Measurements from ENCODE around the gene OLFML1. TPM values are rescaled to one million over a fixed set of nuclear protein-coding genes. Genes with fewer than 3 reads are reported as not detected.

Gene OLFML1
- total RNA-seq, 1 experiment from 2014 or later = not detected

GRCh38 chr11:7506243-7506642 lies 20.9 kb downstream of the OLFML1 start:
- no peak for ATAC-seq
- Histone ChIP-seq H3K36me3 (ENCODE audit: low read depth, low read length) (no peaks in the 10 kb centered on the region), H3K9me2 (replicated peaks; ENCODE audit: low read length) (no peaks in the 10 kb centered on the region), H3K27me3 (ENCODE audit: low read length) (peaks cover 23% of the 10 kb centered on the region; the same call in 1 of the 2 replicates), H3K4me3 (ENCODE audit: low read length) (no peak overlapping the region), H2AFZ (ENCODE audit: low read length) (no peak overlapping the region), H3K9me3 (ENCODE audit: low read length) (no peaks in the 10 kb centered on the region), H3K27ac (ENCODE audit: low read length) (no peak overlapping the region), H4K20me1 (ENCODE audit: low read length) (no peaks in the 10 kb centered on the region), H3K4me1 (ENCODE audit: insufficient read depth, low read length) (no peaks in the 10 kb centered on the region), H3K79me2 (ENCODE audit: low read length) (no peaks in the 10 kb centered on the region), H3F3A (ENCODE audit: low read length, unreplicated experiment) (no peaks in the 10 kb centered on the region), H3K4me2 (ENCODE audit: low read length) (no peak overlapping the region), H3K9ac (ENCODE audit: low read length) (no peak overlapping the region)
- DNase-seq = no peak
- intact Hi-C loops (cut with micrococcal nuclease) = no loop called here
- CTCF ChIA-PET = no interaction called here
- no peak for TF ChIP-seq CTCF (conservative IDR thresholded peaks at IDR 0.05; ENCODE audit: low read depth, low read length)
- no peak for TF ChIP-seq EZH2phosphoT487 (IDR thresholded peaks at IDR 0.05; ENCODE audit: borderline replicate concordance, low read length)
- TF ChIP-seq EZH2 (IDR thresholded peaks at IDR 0.05; ENCODE audit: low read length, unreplicated experiment) = no peak
- BruUV-seq (replicated peaks) = no TSS peak
- POLR2A ChIA-PET (ENCODE audit: unreplicated experiment) = interaction anchor here (0.6 kb wide), 1 partner anchor 70 kb away, joined by 3 read pairs; no protein-coding TSS in a partner anchor

- Histone ChIP-seq H3K79me2 (ENCODE audit: low read length) (no peaks in the 10 kb centered on the region), H2AFZ (ENCODE audit: low read length) (no peak overlapping the region), H3K27me3 (ENCODE audit: low read length) (peaks cover 23% of the 10 kb centered on the region; the same call in 1 of the 2 replicates), H3K9me2 (replicated peaks; ENCODE audit: low read length) (no peaks in the 10 kb centered on the region), H4K20me1 (ENCODE audit: low read length) (no peaks in the 10 kb centered on the region), H3F3A (ENCODE audit: low read length, unreplicated experiment) (no peaks in the 10 kb centered on the region), H3K27ac (ENCODE audit: low read length) (no peak overlapping the region), H3K4me3 (ENCODE audit: low read length) (no peak overlapping the region), H3K4me2 (ENCODE audit: low read length) (no peak overlapping the region), H3K36me3 (ENCODE audit: low read depth, low read length) (no peaks in the 10 kb centered on the region), H3K4me1 (ENCODE audit: insufficient read depth, low read length) (peaks cover 4% of the 10 kb centered on the region; the same call in 1 of the 2 replicates), H3K9me3 (ENCODE audit: low read length) (no peaks in the 10 kb centered on the region), H3K9ac (ENCODE audit: low read length) (no peak overlapping the region)
- TF ChIP-seq EZH2phosphoT487 (IDR thresholded peaks at IDR 0.05; ENCODE audit: borderline replicate concordance, low read length) (no peak), CTCF (conservative IDR thresholded peaks at IDR 0.05; ENCODE audit: low read depth, low read length) (no peak), EZH2 (IDR thresholded peaks at IDR 0.05; ENCODE audit: low read length, unreplicated experiment) (no peak)
- intact Hi-C loops (cut with micrococcal nuclease) = no loop called here
- DNase-seq = no peak
- ChIA-PET POLR2A (ENCODE audit: unreplicated experiment) (no interaction called here), CTCF (no interaction called here)
- ATAC-seq = no peak
- no TSS peak for BruUV-seq (replicated peaks)
Observed at GRCh38 chr11:7508087-7508486, 22.8 kb downstream of the OLFML1 start.

GRCh38 chr11:7509966-7510365 lies 24.7 kb downstream of the OLFML1 start:
- Histone ChIP-seq H3K27me3 (ENCODE audit: low read length) (peaks cover 28% of the 10 kb centered on the region), H3K4me1 (ENCODE audit: insufficient read depth, low read length) (peaks cover 6% of the 10 kb centered on the region; the same call in 1 of the 2 replicates), H4K20me1 (ENCODE audit: low read length) (no peaks in the 10 kb centered on the region), H3F3A (ENCODE audit: low read length, unreplicated experiment) (no peaks in the 10 kb centered on the region), H3K27ac (ENCODE audit: low read length) (no peak overlapping the region), H3K36me3 (ENCODE audit: low read depth, low read length) (no peaks in the 10 kb centered on the region), H3K4me3 (ENCODE audit: low read length) (no peak overlapping the region), H3K9me2 (replicated peaks; ENCODE audit: low read length) (no peaks in the 10 kb centered on the region), H2AFZ (ENCODE audit: low read length) (no peak overlapping the region), H3K9ac (ENCODE audit: low read length) (no peak overlapping the region), H3K79me2 (ENCODE audit: low read length) (no peaks in the 10 kb centered on the region), H3K9me3 (ENCODE audit: low read length) (no peaks in the 10 kb centered on the region), H3K4me2 (ENCODE audit: low read length) (no peak overlapping the region)
- TF ChIP-seq EZH2phosphoT487 (IDR thresholded peaks at IDR 0.05; ENCODE audit: borderline replicate concordance, low read length) = no peak
- TF ChIP-seq CTCF (conservative IDR thresholded peaks at IDR 0.05; ENCODE audit: low read depth, low read length) = no peak
- TF ChIP-seq EZH2 (IDR thresholded peaks at IDR 0.05; ENCODE audit: low read length, unreplicated experiment) = no peak
- no TSS peak for BruUV-seq (replicated peaks)
- CTCF ChIA-PET = no interaction called here
- DNase-seq (no peak), ATAC-seq (no peak)
- intact Hi-C loops (cut with micrococcal nuclease) = loop anchor here (5.0 kb wide), 1 partner anchor 182 kb away; no protein-coding TSS in a partner anchor
- POLR2A ChIA-PET (ENCODE audit: unreplicated experiment) = interaction anchor here (0.5 kb wide), 1 partner anchor 832 kb away, joined by 4 read pairs; no protein-coding TSS in a partner anchor
